ENCODE results near the gene SUN3. TPM values are rescaled to one million over a fixed set of nuclear protein-coding genes. Genes with fewer than 3 reads are reported as not detected.
A peak's percentile ranks its signal among the peaks of the same experiment; 100 is the strongest.

SUN3 gene
- total RNA-seq, 1 donor from 2014 or later = not detected

GRCh38 chr7:47948141-47948790 lies 80.6 kb downstream of the SUN3 start, which contains the start of gene PKD1L1:
PKD1L1 (minus strand) TSS chr7:47948466; CDS start chr7:47948440, 26 bp downstream.
- Histone ChIP-seq H3K36me3 (no peaks in the 10 kb centered on the region), H3K9ac (no peak within 1 kb of the TSS), H3K79me2 (ENCODE audit: low read depth) (no peaks in the 10 kb centered on the region), H3K4me3 (no peak within 1 kb of the TSS), H2AFZ (replicated peaks) (no peak within 1 kb of the TSS), H3K4me1 (no peaks in the 10 kb centered on the region), H4K20me1 (ENCODE audit: low read depth) (no peaks in the 10 kb centered on the region), H3K27me3 (no peaks in the 10 kb centered on the region), H3F3A (ENCODE audit: low read depth) (no peaks in the 10 kb centered on the region), H3K4me2 (no peak within 1 kb of the TSS), H3K9me3 (ENCODE audit: low read depth) (no peaks in the 10 kb centered on the region), H3K27ac (no peak within 1 kb of the TSS)
- no peaks in the 10 kb centered on the region for H3K36me3 Mint-ChIP-seq
- peaks cover 12% of the 10 kb centered on the region for H3K27me3 Mint-ChIP-seq (ENCODE audit: insufficient read depth, low read depth)
- peaks cover 6% of the 10 kb centered on the region for H3K4me1 Mint-ChIP-seq
- no peak for DNase-seq (ENCODE audit: low spot score)
- H3K4me3 Mint-ChIP-seq = no peak within 1 kb of the TSS
- no peak within 1 kb of the TSS for H3K27ac Mint-ChIP-seq
- H3K9me3 Mint-ChIP-seq = no peaks in the 10 kb centered on the region
- TF ChIP-seq CTCF (IDR thresholded peaks at IDR 0.05) = no peak
- no peak for TF ChIP-seq EZH2phosphoT487 (IDR thresholded peaks at IDR 0.05)
- TF ChIP-seq EZH2 (IDR thresholded peaks at IDR 0.05) = no peak

- Histone ChIP-seq H3K4me1 (no peaks in the 10 kb centered on the region), H3K4me3 (no peak overlapping the region), H3F3A (ENCODE audit: low read depth) (no peaks in the 10 kb centered on the region), H2AFZ (replicated peaks) (no peak overlapping the region), H3K4me2 (no peak overlapping the region), H4K20me1 (ENCODE audit: low read depth) (no peaks in the 10 kb centered on the region), H3K9ac (no peak overlapping the region), H3K27me3 (no peaks in the 10 kb centered on the region), H3K27ac (no peak overlapping the region), H3K9me3 (ENCODE audit: low read depth) (no peaks in the 10 kb centered on the region), H3K79me2 (ENCODE audit: low read depth) (no peaks in the 10 kb centered on the region), H3K36me3 (no peaks in the 10 kb centered on the region)
- H3K4me3 Mint-ChIP-seq = no peak overlapping the region
- H3K27me3 Mint-ChIP-seq (ENCODE audit: insufficient read depth, low read depth) = peaks cover 12% of the 10 kb centered on the region
- H3K9me3 Mint-ChIP-seq = no peaks in the 10 kb centered on the region
- H3K27ac Mint-ChIP-seq = no peak overlapping the region
- no peak for TF ChIP-seq EZH2phosphoT487 (IDR thresholded peaks at IDR 0.05)
- no peak for TF ChIP-seq EZH2 (IDR thresholded peaks at IDR 0.05)
- TF ChIP-seq CTCF (IDR thresholded peaks at IDR 0.05) = no peak
- H3K4me1 Mint-ChIP-seq = peaks cover 8% of the 10 kb centered on the region
- H3K36me3 Mint-ChIP-seq = no peaks in the 10 kb centered on the region
- no peak for DNase-seq (ENCODE audit: low spot score)
Observed at GRCh38 chr7:47947355-47947749, 81.6 kb downstream of the SUN3 start.

- Histone ChIP-seq H3K27me3 (no peaks in the 10 kb centered on the region), H2AFZ (replicated peaks) (no peak overlapping the region), H3K27ac (no peak overlapping the region), H3K4me2 (no peak overlapping the region), H3K36me3 (no peaks in the 10 kb centered on the region), H3F3A (ENCODE audit: low read depth) (no peaks in the 10 kb centered on the region), H3K4me1 (no peaks in the 10 kb centered on the region), H3K4me3 (no peak overlapping the region), H3K9ac (no peak overlapping the region), H3K79me2 (ENCODE audit: low read depth) (no peaks in the 10 kb centered on the region), H3K9me3 (ENCODE audit: low read depth) (no peaks in the 10 kb centered on the region), H4K20me1 (ENCODE audit: low read depth) (no peaks in the 10 kb centered on the region)
- H3K9me3 Mint-ChIP-seq = no peaks in the 10 kb centered on the region
- H3K27ac Mint-ChIP-seq = peak overlapping the region; percentile 38
- no peak for DNase-seq (ENCODE audit: low spot score)
- peaks cover 8% of the 10 kb centered on the region for H3K27me3 Mint-ChIP-seq (ENCODE audit: insufficient read depth, low read depth)
- TF ChIP-seq EZH2phosphoT487 (IDR thresholded peaks at IDR 0.05) (no peak), CTCF (IDR thresholded peaks at IDR 0.05) (no peak), EZH2 (IDR thresholded peaks at IDR 0.05) (no peak)
- peaks cover 10% of the 10 kb centered on the region for H3K4me1 Mint-ChIP-seq
- H3K4me3 Mint-ChIP-seq = no peak overlapping the region
- no peaks in the 10 kb centered on the region for H3K36me3 Mint-ChIP-seq
Observed at GRCh38 chr7:47946581-47947354, 82.1 kb downstream of the SUN3 start.

Measured in neural progenitor cell (in vitro differentiated cells).